Measurements from ENCODE around the gene GSDMA. TPM values are rescaled to one million over a fixed set of nuclear protein-coding genes. Genes with fewer than 3 reads are reported as not detected.
A peak's percentile ranks its signal among the peaks of the same experiment; 100 is the strongest.

GSDMA gene
- total and polyA plus RNA-seq, 9 of the 15 experiments (the other 6 are each of a cell fraction or from before 2014, with no cell fraction given): 0.04 to 0.13 (median 0.07) TPM; not detected in 2

GRCh38 chr17:39923230-39923629, 39.6 kb upstream of the GSDMA start:
- DNase-seq (ENCODE audit: extremely low read depth in 1 of 4, low spot score in 3 of 4) (no peak), ATAC-seq (no peak), FAIRE-seq (no peak)
- H3K79me2 ChIP-seq (ENCODE audit: control insufficient read depth, insufficient read depth, low read length): peaks cover 33% of the 10 kb centered on the region
- POLR2A ChIA-PET: interaction anchor here (0.5 kb wide), 1 partner anchor 301 kb away, joined by 4 read pairs; no protein-coding TSS in a partner anchor
- peaks cover 19 to 46% of the 10 kb centered on the region in 2 experiments; a peak in 4 of 5 replicates for H3K4me1 ChIP-seq (replicated peaks in 1 of 2; ENCODE audit: control insufficient read depth in 2 of 2, insufficient read depth in 2 of 2, low read length in 2 of 2)
- no peak overlapping the region for H2AFZ ChIP-seq (ENCODE audit: low read depth, low read length)
- no peak overlapping the region for H3K27ac ChIP-seq (ENCODE audit: extremely low read depth, low read depth, low read length)
- peaks cover 13% of the 10 kb centered on the region for H3K9me1 ChIP-seq (ENCODE audit: control insufficient read depth, insufficient read depth, low read length)
- peaks cover 45% of the 10 kb centered on the region; the same call in 2 of the 3 replicates for H3K36me3 ChIP-seq (ENCODE audit: control insufficient read depth, insufficient read depth, low read length)
- H3K4me3 ChIP-seq: no peak overlapping the region
- no peaks in the 10 kb centered on the region for H3K27me3 ChIP-seq (ENCODE audit: control insufficient read depth in 2 of 2, insufficient read depth in 2 of 2, low read length in 2 of 2)
- H4K20me1 ChIP-seq (replicated peaks; ENCODE audit: control insufficient read depth, insufficient read depth, low read length): 0 out of 2 replicates have a peak, but pooled peaks cover 14% of the 10 kb centered on the region
- peak overlapping the region in 1 of 2 experiments; percentile 38; a peak in 1 of 4 replicates for H3K9ac ChIP-seq (ENCODE audit: insufficient read depth in 1 of 2, low read depth in 2 of 2, low read length in 2 of 2)
- 83% methylated on average over 6 of the region's 6 CpGs for WGBS (ENCODE audit: insufficient coverage, low coverage, missing lambda C conversion rate)
- in situ Hi-C loops (cut with MboI): no loop called here
- BruUV-seq (replicated peaks): no TSS peak
- no peaks in the 10 kb centered on the region for H3K9me3 ChIP-seq (replicated peaks; ENCODE audit: control insufficient read depth, insufficient read depth, low read depth, low read length)
- intact Hi-C loops (cut with micrococcal nuclease): no loop called here
- no peak overlapping the region for H3K4me2 ChIP-seq (ENCODE audit: insufficient read depth, low read length)
- CTCF ChIA-PET (ENCODE audit: low intra/inter-chr PET ratio): no interaction called here
- TF ChIP-seq CHD4 (IDR thresholded peaks at IDR 0.05; ENCODE audit: insufficient read depth, insufficient replicate concordance, low read depth, low read length, poor library complexity, severe bottlenecking) (no peak), SMAD2 (IDR thresholded peaks at IDR 0.05; ENCODE audit: low read depth, low read length) (no peak), DACH1 (IDR thresholded peaks at IDR 0.05; ENCODE audit: partially characterized antibody) (no peak), ATF6 (CRISPR knock-in tag; IDR thresholded peaks at IDR 0.05) (no peak), CREB3L1 (IDR thresholded peaks at IDR 0.05; ENCODE audit: borderline replicate concordance, low read depth) (no peak), NONO (IDR thresholded peaks at IDR 0.05; ENCODE audit: low read depth in 2 of 2, low read length in 1 of 2) (no peak), RBM39 (optimal IDR thresholded peaks at IDR 0.05; ENCODE audit: low read depth, low read length) (no peak), HDAC3 (IDR thresholded peaks at IDR 0.05; ENCODE audit: borderline replicate concordance, partially characterized antibody) (no peak), CBFB (CRISPR knock-in tag; IDR thresholded peaks at IDR 0.05) (no peak), PKNOX1 (IDR thresholded peaks at IDR 0.05) (no peak), GTF3C2 (IDR thresholded peaks at IDR 0.05; ENCODE audit: borderline replicate concordance, extremely low read depth, insufficient read length) (no peak), PHF20 (IDR thresholded peaks at IDR 0.05; ENCODE audit: partially characterized antibody) (no peak), ZFP1 (CRISPR knock-in tag; IDR thresholded peaks at IDR 0.05) (no peak), SPI1 (IDR thresholded peaks at IDR 0.05; ENCODE audit: borderline replicate concordance, low read depth, low read length) (no peak)

Data from K562 (cell line).